GM18519 (cell line): ENCODE measurements around the gene AP2A2.

Experiments
- ATAC-seq: cut with Tn5 transposase; IDR thresholded peaks from one replicate; pipeline ENCODE4 v1.9.1; 2021; ENCODE audit warnings: mild to moderate bottlenecking, moderate library complexity; ENCODE audit not compliant: unreplicated experiment, low FRiP score

AP2A2 gene

DNA sequence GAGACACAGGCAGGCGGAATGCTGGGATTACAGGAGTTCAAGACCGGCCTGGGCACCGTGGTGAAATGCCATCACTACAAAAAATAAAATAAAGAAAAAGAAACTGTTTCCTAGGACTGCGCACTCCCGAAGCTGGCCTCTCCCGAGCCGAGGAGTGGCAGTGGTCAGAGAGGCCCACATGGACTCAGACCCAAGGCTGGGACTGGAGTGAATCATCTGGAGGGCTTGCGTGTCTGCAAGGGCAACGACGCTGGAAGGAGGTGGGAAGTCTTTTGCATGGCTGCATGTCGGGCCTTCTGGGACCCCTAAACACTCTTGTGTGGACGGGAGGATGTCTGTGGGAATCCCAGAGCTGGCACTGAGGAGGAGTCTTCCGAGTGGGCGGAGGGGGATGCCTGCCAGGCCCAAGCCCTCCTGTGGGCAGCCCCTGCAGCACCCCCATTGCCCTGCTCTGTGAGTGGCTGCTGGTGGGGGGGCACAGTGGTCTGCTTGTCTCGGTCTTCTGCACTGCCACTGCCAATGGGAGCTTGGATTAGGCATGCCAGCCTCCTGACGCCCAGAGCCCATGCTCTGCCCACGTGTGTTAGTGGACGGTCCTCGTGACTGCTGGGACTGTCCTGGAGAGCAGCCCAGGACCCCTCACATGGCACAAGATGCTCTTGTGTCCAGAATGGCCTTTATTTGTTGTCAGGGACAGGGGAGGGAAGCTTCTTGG is 1.8 kb upstream of the AP2A2 start:
- no peak for ATAC-seq

DNA sequence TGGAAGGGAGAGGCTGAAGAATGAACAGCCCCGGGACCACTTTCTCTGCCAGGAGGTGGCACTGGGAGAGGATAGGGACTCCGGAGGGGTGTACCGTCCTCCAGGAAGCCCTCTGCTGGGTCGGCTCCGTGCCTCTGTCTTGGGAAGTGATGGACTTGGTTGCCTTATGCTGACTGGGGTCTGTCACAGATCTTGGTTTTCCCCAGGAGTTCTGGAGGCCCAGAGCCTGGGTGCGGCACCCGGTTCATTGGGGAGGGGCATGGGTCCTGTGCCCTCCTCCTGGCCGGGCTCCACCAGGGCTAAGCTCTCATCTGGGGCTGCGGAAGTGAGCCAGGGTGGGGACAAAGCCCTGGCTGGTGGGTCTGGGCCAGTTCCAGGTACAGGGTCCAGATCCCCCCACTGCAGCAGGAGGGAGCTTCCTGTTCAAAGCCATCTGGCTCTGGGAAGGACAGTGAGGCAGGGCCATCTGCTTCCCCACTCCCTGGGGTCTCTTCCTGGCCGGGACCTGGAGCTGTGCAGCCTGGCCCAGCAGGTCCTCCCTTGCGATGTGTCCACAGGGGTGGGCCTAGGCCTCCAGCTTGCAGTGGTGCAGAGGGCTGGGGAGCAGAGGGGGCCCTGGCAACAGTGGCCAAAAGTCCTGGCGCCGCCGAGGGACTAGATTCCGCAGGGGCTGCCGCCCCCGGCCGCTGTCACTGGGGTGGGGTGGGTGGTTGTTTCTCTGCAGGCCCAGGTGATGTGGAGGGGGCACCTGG is 1.1 kb upstream of the AP2A2 start:
- ATAC-seq = no peak

DNA sequence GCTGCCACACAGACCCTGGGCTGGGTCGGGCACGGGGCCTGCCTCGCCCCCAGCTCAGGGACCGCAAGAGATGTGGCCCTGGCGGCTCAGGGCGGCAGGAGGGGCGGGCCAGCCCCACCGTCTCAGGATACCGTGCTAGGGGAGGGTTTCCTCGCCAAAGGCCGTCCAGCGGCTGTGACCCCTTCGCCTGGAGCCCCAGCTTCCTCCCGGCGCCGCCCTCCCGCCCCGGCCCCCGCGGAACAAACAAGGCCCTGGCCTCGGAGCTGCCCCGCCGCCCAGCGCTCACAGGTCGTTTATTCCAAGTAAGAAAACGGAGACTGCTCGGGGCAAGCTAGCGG is 543 bp upstream of the AP2A2 start:
- ATAC-seq = no peak

DNA sequence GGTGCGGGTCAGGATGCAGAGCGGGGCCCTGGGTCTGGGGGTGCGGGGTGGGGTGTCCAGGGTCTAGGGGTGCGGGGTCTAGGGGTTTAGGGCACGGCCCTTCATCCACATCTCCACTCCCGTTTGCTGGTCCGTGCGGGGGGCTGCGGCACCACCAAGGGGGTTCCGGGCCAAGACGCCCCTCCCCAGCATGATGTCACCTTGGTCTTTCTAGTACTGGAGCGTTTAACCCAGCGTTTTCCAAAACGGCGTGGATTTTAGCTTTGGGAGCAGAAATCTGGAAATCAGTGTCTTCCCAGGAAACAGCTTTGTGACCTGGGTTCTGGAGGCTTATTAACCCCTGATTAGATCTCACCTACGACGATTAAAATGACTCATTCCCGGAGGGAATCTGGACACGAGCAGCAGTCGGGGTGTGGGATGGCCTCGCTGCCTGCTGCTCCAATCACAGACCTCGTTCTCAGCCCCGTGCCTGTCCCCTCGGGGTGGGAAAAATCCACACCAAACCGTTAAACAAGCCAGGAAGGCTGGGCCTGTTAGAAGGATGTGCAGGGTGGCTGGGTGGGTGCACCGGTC is 759 bp downstream of the AP2A2 start:
- ATAC-seq = no peak

DNA sequence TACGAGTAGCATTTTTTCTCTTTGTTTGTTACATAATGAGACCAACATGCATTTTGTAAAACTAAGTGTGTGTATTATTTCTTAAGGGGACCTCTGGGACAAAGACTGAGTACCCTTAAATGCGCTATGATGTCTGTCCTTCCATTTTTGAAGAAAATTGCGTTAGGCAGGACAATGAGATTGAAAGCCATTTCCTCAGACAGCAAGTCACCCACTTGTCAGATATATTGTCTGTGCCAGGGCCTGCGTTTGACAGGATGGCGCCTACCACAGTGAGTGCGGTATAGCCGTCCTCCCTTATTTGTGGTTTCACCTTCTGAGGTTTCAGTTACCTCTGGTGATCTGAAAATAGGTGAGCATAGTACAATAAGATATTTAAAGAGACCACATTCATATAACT is 2.2 kb downstream of the AP2A2 start:
- ATAC-seq = no peak

DNA sequence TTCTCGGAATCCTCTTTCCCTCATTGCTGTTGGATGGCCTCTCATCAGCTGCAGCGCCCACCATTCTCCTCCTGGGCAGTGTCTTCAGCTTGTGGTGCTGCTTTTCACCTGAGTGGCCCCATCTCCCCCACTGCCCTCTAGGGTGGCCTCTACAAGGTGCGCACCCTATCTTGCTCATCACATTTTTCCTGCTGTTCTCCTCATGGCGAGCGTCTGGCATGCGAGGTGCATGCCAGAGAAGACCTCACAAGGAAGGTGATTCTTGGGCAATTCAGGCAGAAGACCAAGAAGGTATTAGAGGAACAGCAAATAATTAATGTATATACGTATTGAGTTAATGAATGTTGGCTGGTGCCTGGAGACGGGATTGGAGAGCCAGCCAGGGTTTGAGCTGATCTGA is 3.1 kb downstream of the AP2A2 start:
- ATAC-seq = no peak

DNA sequence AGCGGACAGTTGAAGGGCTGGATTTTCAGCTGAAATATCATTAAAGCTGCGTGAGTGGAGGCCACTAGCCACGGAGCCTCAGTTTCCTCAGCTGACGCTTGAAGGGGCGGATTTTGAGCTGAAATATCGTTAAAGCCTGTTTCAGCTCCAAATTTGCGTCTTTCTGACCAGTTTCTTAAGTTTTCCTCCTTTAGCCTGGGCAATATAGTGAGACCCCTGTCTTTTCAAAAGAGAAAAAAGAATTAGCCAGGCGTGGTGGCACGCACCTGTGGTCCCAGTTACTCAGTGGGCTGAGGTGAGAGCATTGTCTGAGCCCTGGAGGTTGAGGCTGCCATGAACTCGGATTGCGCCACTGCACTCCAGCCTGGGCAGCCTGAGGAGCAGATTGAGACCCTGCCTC is 3.7 kb downstream of the AP2A2 start:
- no peak for ATAC-seq

DNA sequence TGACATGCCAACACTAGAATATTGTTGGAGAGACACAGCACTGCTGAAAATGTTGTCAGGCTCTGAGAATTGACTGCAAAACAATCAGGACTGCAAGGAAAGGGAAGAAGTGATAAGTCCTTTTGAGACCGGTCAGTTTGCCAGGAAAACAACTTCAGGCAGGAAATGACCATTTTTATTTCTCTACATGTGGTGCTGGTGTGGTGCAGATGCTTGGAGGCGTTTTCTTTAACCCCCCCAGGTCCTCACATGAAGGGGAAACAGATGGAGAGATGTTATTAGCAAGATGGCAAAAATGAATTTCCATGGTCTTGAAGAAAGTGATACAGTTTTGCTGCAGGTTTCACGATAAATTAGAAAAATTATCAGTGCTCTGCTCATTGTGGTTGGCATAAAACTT is 5.7 kb downstream of the AP2A2 start:
- no peak for ATAC-seq

DNA sequence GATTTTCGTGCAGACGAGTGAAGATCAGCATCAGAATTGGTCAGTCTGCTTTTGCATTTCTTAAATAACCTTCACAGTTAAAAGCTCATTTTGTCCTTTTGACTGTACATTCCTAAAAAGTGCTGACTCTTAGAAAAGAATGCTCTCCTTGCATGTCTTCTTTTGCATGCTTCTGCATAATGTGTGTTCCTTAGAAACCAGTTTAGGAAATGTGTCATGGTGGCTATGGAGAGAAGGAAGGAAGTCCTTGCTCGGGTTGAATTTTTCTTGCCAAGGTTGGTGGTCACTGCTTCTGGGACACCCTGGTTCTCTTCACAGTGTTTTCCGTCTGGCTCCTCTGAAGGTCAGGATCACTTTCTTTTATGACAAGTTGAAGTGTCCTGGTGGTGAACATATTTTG is 6.8 kb downstream of the AP2A2 start:
- ATAC-seq = no peak

DNA sequence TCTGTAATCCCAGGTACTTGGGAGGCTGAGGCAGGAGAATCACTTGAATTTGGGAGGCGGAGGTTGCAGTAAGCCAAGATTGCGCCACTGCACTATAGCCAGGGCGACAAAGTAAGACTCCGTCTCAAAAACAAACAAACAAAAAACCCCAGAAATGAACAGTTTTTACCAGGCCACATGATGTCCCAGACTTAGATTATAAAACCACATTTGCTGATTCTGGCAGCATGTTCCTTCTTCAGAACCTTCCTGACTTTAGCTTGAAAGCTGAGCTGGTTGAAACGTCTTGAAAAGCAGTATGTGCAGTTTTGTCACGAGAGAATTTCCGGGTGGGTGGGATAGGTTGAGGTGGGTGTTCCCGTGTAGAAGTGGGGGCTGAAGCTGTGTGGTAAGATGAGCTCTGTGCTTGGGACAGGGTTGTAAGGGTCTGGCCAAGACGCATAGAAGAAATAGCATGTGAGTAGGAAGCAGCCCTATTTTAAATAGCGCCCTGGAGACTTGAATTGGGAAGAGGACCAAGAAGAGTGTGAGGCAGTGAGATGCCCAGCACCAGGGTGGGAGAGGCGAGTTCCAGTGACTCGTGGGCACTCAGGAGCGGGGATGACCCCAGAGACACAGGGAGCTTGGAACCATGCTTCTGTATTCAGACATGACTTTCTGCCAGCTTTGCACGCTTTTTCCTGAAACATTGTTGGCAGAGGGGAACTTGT is 7.6 kb downstream of the AP2A2 start:
- ATAC-seq = no peak

DNA sequence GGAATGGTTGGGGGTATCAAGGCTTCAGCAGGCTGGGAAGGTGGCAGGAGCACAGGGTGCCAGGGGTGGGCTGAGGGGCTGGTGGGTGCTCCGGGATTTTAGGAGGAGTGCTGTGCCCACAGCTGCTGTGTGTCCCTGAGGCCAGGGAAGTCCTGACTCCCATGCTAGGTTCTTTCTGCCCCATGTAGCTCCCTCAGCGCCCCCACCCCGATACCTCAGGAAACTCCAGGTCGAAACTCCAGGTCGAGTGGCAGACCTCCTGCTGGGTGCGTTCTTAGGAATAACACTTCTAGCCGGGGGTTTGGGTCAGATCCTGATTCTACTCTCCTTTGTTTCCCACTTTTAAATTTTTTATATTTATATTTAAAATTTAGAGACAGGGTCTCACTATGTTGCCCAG is 8.3 kb downstream of the AP2A2 start:
- no peak for ATAC-seq

DNA sequence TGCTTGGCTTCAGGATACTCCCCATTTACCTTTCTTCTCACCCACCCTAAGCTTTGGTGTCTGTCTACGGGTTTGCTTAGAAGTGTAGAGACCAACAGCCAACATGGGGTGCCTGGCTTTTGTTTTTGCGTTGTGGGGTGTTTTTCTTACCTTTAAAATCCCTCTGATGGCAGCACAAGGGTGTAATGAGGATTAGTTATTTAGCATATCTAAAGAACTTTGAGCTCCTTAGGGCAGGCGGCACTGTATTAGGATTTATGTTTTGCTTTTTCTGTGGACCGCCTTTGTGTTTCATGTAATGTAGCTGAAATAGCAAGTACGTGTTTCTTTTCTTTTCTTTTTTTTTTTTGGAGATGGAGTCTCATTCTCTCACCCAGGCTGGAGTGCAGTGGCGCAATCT is 8.9 kb downstream of the AP2A2 start:
- ATAC-seq = no peak

DNA sequence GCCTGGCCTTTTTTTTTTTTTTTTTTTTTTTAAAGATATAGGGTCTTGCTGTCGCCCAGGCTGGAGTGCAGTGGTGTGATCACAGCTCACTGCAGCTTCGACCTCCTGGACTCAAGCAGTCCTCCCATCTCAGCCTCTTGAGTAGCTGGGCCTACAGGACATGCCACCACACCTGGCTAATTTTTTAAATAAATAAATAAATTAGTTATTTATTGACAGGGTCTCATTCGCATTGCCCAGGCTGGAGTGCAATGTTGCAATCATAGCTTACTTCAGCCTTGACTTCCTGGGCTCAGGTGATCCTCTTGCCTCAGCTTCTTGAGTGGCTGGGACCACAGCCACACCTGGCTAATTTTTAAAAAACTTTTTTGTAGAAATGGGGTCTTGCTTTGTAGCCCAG is 10.5 kb downstream of the AP2A2 start:
- no peak for ATAC-seq

DNA sequence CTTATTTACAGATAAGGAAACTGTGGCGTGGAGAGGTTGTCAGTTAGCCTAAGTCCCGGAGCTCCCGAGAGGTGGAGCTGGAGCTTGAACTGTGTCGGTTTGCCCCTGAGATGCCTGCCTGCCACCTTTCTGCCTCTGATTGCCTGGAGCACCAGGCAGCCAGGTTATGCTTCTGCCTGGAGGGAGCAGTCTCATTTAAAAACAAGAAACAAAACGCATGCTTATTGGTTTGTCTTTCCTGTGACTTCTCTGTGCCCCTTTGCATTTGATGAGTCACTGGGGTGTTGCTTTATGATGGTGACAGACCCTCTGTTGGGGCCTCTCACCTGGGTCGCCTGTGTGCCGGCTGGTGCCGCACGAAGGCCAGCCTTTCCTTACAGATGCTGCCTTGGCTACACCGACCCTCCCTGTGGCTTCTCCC is 12.2 kb downstream of the AP2A2 start:
- no peak for ATAC-seq

DNA sequence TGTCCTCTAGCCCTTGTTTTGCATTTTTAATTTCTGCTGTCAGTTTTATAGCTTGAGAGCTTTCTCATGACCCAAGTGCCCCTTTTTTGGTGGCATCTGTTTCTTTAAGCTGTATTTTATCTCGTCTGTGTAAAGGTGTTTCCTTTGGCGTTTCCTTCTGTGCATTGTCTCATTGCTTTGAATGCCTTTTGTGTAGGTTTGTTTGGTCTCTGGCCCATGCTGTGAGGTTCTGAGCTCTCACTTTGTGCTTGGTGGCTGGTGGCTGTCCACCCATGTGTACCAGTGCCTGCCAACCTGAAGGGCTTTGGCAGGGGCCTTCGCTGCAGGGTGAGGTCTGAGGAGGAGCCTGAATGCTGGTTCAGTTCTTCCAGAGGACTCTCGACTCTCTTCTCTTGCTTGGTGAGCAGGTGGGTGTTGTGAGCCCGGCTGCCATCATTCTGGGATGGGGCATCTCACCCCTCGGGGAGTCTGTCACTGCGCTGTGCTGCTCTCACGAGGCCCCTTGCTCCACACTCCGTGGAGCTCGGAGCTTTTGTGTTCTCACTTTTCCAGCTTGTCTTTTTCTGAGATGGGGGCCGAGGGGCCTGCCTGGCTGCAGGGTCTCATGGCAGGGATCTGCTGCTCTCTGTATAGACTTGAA is 14.9 kb downstream of the AP2A2 start:
- ATAC-seq = no peak

DNA sequence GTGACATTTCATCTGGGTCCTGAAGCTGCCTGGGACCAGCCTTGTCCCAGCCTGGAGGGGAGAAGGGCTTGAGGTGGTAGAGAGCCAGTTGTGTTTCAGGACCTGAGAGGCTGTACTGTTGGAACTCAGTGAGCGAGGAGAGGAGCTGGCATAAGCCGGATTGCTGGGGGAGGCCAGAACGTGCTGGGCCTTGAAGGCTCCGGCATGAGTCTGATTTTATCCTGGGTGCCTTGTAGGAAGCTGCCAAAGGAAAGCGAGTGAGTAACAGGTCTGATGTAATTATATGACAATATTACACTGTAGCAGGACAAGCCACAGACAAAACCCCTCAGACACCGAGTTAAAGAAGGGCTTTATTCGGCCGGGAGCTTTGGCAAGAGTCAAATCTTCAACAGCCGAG is 17.2 kb downstream of the AP2A2 start:
- ATAC-seq = no peak

DNA sequence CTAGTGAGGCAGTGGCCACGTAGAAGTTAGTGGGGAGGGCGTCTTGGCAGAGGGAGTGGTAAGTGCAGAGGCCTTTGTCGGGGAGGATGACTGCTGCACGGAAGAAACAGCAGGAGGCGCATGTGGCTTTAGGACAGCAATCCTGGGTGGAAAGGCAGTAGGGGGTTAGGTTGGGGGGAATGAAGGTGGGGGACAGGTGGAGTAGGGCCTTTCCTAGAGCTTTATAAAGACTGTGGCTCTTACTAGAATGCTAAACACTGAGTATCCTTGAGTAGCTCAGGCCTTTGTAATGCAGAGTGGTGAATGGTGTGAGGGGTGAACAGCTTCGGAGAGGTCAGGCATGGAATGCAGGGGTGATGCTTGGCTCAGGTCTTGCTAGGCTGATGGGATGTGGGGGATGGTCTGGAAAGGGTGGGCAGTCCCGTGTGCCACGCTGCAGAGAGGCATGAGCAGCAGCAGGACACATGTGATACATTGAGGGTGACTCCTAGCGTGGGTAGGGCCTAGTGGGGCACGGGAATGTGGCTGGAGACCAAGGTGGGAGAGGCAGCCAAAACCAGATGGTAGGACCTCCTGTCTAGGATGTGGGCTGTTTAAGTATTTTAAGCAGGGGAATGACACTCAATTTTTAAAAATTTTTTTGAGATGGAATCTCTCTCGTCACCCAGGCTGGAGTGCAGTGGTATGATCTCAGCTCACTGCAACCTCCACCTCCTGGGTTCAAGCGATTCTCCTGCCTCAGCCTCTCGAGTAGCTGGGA is 19.2 kb downstream of the AP2A2 start:
- ATAC-seq = no peak

DNA sequence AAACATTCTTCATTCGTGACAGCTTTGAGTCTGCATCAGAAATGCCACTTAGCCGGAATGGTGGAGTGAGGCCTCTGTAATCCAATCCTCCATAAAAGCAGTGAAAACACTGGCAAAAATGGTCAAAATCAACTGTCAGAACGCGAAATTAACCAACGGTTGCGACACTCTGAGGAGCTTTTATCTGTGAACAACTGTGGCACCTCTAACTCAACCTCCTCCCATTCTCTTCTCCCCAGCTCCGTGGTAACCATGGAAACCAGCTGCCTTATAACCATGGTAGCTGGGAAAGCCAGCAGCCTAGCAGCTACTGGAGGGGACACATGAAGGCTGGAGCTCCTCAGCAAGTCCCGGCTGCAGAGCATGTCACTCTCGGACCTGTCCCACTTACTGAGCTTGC is 20.3 kb downstream of the AP2A2 start:
- no peak for ATAC-seq

DNA sequence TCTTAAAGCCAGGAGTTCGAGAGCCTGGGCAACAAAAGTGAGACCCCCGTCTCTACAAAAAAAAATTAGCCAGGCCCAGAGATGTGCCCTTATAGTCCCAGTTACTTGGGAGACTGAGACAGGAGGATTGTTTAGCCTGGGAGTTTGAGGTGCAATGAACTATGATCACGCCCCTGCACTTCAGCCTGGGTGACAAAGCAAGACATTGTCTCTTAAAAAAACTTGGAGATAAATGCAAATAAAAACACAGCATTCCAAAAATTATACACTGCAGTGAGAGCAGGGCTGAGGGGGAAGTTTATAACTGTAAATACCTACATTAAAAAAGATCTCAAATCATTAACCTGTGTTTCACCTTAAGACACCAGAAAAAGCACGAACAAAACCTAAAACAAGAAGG is 22.1 kb downstream of the AP2A2 start:
- no peak for ATAC-seq

DNA sequence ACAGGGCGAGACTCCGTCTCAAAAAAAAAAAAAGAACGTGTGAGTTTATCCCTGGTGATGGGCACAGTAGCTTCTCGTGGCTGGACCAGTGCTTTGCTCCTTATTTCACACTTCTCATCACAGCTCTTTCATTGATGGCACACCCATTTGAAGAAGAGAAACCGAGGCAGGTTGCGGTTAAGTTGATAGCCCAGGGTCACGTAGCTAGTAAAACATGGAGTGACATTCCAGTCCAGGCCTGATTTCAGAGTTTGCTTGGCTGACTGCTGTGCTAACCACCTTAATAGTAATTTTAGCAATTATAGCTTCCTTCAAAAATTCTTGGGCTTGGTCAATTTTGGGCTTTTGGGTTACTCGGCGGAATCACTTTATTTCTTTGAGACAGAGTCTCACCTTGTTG is 25.8 kb downstream of the AP2A2 start:
- no peak for ATAC-seq
